Measurements from ENCODE around the gene TMED9. TPM values are rescaled to one million over a fixed set of nuclear protein-coding genes. Genes with fewer than 3 reads are reported as not detected.

TMED9 gene
- total and polyA plus RNA-seq, 2 donors (not counting 3 experiments of a cell fraction or from before 2014, with no cell fraction given), result 291 to 331 TPM

DNA sequence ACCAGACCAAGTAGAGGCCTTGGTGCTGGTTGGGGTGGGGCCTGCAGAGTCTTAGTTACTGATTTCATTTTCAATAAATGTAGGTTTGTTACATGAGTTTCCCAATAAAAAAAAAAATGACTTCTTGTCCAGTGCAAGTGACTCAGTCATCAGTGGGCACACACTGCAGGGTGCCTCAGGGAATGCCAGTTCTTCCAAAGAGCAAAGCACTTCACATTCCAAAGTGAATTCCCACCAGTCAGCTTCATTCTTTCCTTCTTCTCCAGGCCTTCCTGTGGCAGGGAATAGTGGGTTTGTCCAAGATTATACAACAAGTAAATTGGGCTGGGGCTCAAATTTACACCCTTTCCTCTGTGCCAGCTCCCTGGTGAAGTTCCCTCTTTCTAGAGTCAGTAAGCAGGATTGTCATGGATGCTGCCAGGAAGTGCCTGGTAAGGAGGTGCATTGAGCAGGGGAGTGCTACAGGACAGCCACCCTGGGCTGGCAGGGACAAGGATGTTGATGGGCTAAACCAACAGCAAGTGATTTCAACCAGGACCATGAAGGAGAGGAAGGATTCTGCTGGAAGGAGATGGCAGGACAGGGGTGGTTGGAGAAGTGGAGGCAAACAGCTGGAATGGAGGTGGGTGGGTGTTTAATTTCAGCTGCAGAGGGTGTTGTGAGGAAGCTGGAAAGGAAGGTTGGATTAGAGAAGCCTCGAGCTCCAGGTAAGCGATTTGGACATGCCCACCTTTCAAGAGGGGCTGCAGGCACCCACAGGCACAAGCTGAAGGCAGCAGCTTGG is 4.2 kb downstream of the TMED9 start:
- Histone ChIP-seq H3K4me2 (ENCODE audit: insufficient read depth, low read length) (no peak overlapping the region), H3K4me3 (replicated peaks in 1 of 3; ENCODE audit: insufficient read depth in 1 of 3, low read depth in 1 of 3, low read length in 3 of 3) (no peak overlapping the region), H3K27ac (ENCODE audit: insufficient read depth, low read depth, low read length) (no peak overlapping the region), H3K79me2 (ENCODE audit: control insufficient read depth, insufficient read depth, low read length) (peaks cover 28% of the 10 kb centered on the region), H3K27me3 (ENCODE audit: control insufficient read depth in 2 of 2, insufficient read depth in 2 of 2, low read length in 2 of 2) (no peaks in the 10 kb centered on the region), H3K9me1 (replicated peaks; ENCODE audit: control insufficient read depth, extremely low read depth, insufficient read depth, low read length) (no peaks in the 10 kb centered on the region), H3K9ac (replicated peaks; ENCODE audit: extremely low read depth, insufficient read depth, low read length) (no peak overlapping the region), H4K20me1 (replicated peaks; ENCODE audit: control insufficient read depth, extremely low read depth, insufficient read depth, low read length) (no peaks in the 10 kb centered on the region), H3K9me3 (replicated peaks; ENCODE audit: control insufficient read depth, insufficient read depth, low read length) (no peaks in the 10 kb centered on the region), H3K36me3 (ENCODE audit: control insufficient read depth in 2 of 2, extremely low read depth in 1 of 2, insufficient read depth in 2 of 2, low read length in 2 of 2) (peaks cover 16 to 33% of the 10 kb centered on the region in 2 experiments), H2AFZ (ENCODE audit: low read depth, low read length) (no peak overlapping the region), H3K4me1 (ENCODE audit: control insufficient read depth, extremely low read depth, insufficient read depth, low read length) (peaks cover 23% of the 10 kb centered on the region)
- dilution Hi-C loops (cut with MboI; ENCODE audit: extremely low pct_ligation_motif_present, low sequenced_read_pairs), result no loop called here
- POLR2A ChIA-PET, result no interaction called here
- FAIRE-seq (no peak), DNase-seq (ENCODE audit: low read depth, low spot score) (no peak)
- TF ChIP-seq POLR2A (IDR thresholded peaks at IDR 0.05; ENCODE audit: low read depth, low read length), result no peak
- no peak for TF ChIP-seq JUN (IDR thresholded peaks at IDR 0.05; ENCODE audit: borderline replicate concordance, insufficient read depth, insufficient read length, low read depth)
- TF ChIP-seq FOS (IDR thresholded peaks at IDR 0.05; ENCODE audit: borderline replicate concordance, insufficient read depth, low read length), result no peak
- no peak for TF ChIP-seq EZH2 (IDR thresholded peaks at IDR 0.05; ENCODE audit: borderline replicate concordance, low read depth, low read length, severe bottlenecking)
- no peak for TF ChIP-seq POLR2AphosphoS5 (IDR thresholded peaks at IDR 0.05; ENCODE audit: insufficient read depth, low read depth, low read length)
- TF ChIP-seq GATA2 (IDR thresholded peaks at IDR 0.05; ENCODE audit: insufficient read depth, insufficient read length, low read depth, low read length), result no peak
- TF ChIP-seq MYC (IDR thresholded peaks at IDR 0.05; ENCODE audit: low read depth, low read length), result no peak
- no peak for TF ChIP-seq CTCF (IDR thresholded peaks at IDR 0.05; ENCODE audit: extremely low read depth in 1 of 2, insufficient read depth in 1 of 2, low read depth in 1 of 2, low read length in 2 of 2)
- no peak for TF ChIP-seq MAX (IDR thresholded peaks at IDR 0.05; ENCODE audit: insufficient read depth, insufficient read length)
- CTCF ChIA-PET, result interaction anchor here (2.0 kb wide), 1 partner anchor 11 kb away, joined by 6 read pairs; no protein-coding TSS in a partner anchor
- intact Hi-C loops (cut with micrococcal nuclease), result loop anchor here (10.0 kb wide), 1 partner anchor 1211 kb away; the partner anchor contains the start of genes HIGD2A and NOP16
- no TSS peak for BruUV-seq (replicated peaks)
